HG03066 (cell line): ENCODE measurements around the gene TNS2.
"Not testable (repeated sequence)": the region's sequence is repeated elsewhere in the genome, so short reads cannot be mapped to it uniquely, and the experiment has no call there.

Source experiments
- ATAC-seq: cut with Tn5 transposase; IDR thresholded peaks from one replicate; pipeline ENCODE4 v1.9.1; 2021; ENCODE audit warnings: low read depth; ENCODE audit not compliant: unreplicated experiment

Gene TNS2

DNA sequence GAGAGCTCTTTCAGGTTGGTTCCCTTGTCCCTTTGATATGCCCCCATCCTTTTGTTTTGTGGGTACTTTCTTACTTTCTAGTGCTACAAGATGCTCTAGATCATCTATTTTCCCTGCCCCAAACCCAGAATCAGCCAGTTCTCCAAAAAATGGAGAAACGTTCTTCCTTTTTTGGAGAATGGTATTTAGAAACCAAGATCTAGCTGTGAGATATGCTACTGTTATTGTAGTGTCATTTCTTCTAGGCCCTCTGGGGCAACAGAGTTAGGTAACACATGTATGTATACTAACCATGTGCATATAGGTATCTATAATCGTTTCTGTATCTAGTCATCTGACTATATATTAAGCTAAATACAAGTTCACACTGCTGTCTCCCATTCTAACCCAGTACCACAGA is 40.7 kb downstream of the TNS2 start:
- no peak for ATAC-seq

DNA sequence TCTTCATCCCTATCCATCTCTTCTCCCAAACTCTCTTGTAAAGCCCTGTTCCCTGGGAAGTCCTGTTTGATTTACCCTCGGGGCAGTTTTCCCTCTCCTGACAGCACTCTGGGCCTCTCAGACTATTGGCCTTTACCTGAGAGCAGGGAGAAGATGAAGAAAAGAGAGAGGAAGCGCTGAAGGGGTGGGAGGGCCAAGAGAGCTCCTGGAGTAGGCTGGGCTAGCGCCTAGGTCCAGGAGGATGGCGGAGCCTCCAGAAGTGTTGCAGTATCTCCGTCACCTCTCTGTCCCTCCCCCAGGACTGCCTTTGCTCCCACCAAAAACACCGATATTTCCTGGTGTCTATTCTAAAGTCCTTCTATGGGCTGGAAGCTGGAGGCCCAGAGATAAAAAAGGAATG is 41.9 kb downstream of the TNS2 start:
- no peak for ATAC-seq

DNA sequence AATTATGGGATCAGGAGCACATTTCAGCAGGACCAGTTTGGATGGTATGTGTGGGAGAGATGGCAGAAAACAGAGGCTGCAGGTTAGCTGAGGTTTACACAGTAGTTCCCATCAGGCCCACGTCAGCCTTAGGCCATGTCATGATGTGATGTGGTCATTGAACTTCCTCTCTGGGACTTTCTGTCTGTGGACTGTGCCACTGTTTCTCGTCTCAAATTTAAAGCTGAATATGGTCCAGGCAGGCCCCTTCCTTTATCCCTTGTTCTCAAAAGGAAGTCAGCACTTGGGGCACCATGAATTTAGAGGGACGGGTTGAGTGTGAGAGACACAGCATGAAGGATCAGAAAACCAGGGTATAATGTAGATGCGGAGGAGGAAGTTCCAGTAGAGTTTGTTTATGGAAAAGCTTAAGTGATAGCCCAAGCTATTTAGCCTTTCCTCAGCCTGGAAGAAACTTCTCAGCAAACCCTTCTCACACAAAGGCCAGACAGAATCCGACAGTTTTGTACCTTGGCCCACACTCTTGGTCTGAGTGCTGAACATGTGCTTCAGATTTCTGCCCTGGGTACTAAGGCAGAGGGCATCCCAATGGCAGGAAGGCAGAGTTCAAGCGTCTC is 44.0 kb downstream of the TNS2 start:
- ATAC-seq: no peak

DNA sequence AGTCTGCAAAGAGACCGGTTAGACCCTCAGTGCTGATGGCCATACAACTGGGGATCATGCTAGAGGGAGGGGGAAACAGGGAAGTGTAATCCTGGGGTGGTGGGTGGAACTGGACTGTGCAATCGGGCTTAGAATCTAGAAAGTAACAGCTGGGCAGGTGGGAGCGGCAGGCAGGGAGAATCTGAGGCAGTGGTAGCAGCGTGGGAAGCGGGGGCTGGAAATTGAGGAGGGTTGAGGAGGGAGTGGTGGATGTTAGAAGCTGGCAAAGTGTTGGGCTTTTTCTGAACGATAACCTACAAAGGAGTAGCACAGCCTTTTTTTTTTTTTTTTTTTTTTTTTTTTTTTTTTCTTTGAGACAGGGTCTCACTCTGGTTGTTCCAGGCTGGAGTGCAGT is 44.5 kb downstream of the TNS2 start:
- ATAC-seq: no peak

DNA sequence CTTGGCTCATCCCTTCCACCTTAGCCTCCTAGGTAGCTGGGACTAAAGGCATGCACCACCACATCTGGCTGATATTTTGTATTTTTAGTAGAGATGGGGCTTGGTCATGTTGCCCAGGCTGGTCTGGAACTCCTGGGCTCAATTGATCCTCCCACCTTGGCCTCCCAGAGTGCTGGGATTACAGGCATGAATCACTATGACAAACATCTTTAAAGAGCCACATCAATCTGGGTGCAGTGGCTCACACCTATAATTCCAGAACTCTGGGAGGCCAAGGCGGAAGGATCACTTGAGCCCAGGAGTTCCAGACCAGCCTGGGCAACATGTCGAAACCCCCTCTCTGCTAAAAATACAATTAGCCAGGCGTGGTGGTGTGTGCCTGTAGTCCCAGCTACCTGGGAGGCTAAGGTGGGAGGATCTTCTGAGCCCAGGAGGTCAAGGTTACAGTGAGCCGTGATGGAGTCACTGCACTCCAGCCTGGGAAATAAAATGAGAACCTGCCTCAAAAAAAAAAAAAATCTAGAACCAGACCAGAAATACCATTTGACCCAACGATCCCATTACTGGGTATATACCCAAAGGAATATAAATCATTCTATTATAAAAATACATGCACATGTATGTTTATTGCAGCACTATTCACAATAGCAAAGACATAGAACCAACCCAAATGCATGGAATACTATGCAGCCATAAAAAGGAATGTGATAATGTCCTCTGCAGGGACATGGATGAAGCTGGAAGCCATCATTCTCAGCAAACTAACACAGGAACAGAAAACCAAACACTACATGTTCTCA is 45.1 kb downstream of the TNS2 start:
- ATAC-seq: not testable (repeated sequence)

DNA sequence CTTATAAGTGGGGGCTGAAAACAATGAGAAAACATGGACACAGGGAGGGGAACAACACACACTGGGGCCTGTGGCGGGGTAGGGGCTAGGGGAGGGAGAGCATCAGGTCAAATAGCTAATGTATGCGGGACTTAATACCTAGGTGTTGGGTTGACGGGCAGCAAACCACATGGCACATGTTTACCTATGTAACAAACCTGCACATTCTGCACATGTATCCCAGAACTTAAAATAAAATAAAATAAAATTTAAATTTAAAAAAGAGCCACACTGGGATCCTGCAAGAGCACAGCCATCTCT is 45.7 kb downstream of the TNS2 start:
- not testable (repeated sequence) for ATAC-seq

DNA sequence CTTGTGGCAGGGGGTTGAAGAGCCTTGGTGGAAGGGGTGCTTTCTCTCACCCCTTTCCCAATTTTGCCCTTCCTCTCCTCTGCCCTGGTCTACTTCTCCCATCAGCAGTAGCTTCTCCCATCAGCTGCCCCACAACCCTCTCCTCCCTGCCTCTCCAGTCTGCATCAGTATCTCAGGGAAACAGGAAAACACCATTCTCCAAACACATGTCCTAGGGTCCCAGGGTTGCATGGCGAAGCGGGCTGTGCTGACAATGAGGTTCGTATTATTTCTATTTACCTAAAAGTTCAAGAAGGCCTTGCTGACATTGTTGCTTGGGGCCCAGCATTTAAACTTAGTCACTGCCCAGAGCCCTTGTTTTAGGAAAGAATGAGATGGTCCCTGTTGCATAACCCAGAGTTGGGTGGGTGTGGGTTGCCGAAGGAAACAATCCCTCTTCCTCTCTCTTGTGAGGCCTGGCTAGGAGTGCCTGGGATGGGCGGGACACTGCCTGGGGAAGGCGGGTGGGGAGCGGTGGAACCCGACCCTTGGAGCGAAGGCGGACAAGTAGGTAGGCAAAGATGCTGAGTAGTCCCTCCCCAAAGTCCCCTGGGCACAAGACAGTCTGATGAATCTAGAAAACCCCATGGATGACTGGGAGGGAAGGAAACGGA is 46.4 kb downstream of the TNS2 start:
- no peak for ATAC-seq

DNA sequence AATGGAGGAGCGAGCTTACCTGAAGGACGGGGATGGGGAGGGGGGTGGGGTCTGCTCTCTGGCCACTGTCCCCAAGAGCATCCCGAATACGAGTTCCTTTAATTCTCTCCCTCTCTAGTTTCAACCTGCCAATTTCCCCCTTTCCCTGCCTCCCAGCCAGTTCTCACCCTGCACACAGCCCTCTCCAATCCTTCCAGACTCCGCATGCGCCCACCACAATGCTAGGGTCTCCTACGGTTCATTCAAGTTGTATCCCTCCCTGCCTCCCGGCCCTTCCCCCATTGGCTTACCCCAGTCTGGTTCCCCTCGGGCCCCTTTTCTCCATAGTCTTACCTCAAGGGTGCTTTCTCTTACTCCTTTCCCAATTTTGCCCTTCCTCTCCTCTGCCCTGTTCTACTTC is 46.9 kb downstream of the TNS2 start:
- ATAC-seq: no peak

DNA sequence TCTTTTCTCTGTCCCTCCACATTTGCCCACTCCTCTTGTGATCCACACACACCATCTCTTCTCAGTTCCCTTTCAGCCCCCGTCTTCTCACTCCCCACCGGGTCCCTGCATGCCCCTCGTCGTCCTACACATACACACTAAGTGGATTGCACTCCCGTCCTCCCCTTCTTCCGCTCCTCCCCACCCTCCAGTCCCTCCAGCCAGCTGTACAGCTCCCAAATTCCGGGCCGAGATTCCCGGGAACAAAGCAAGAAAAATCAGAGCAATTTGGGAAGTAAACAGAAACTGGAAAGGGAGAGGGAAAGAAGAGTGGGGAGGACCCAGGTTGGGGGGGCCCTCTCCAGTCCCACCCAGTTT is 47.3 kb downstream of the TNS2 start:
- no peak for ATAC-seq

DNA sequence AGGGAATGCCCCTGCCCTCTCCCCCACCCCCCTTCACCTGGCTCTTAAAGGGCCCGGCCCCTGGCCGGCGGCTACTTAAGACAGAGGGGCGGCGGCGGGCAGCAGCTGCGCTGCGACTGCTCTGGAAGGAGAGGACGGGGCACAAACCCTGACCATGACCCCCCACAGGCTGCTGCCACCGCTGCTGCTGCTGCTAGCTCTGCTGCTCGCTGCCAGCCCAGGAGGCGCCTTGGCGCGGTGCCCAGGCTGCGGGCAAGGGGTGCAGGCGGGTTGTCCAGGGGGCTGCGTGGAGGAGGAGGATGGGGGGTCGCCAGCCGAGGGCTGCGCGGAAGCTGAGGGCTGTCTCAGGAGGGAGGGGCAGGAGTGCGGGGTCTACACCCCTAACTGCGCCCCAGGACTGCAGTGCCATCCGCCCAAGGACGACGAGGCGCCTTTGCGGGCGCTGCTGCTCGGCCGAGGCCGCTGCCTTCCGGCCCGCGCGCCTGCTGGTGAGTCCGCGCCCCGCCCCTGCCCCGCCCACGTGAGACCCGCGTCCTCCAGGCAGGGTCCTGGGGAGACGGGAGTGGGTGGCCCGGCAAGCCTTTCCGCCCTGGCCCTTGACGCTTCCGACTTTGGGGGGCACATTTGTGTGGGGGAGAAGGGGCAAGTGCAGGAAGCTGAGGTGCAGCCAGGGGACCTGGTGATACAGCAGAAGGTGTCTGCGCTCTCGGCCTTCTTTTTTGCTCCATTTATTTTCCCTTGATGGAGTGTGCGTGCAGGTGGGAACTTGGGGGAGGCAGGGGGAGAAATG is 47.9 kb downstream of the TNS2 start, which contains the start of gene IGFBP6:
Gene IGFBP6 (plus strand): TSS at position 104 of the 790 bp plus-strand sequence. CDS start 51 bp downstream, at position 155.
- ATAC-seq: no peak

DNA sequence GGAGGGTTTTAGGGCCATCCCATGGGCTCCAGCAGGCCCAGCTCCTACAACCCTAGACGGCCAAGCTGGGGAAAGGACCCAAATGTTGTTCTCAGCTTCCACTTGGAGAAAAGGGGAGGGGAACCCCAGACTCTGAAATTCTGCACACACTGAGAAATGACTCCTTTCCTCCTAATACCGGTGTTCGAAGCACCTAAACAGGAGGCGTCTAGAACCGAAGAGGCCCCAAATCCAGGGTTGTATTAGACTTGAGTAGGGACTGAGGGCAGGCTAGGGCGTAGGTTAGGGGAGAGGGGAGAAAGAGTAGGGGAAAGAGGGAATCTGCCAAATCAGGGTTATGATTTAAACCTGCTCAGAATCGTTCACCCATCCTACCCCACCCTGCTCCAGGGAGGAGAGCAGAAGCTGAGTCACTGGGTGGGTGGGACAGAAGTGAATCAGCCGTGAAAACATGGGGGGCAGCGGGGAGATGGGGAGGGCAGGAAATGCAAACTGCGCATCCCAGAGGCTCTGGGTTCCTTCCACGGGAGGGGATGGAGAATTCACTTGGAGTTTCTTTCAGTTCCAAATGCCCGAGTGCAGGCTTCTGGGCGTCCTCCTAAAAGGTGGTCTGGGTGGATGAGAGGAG is 48.6 kb downstream of the TNS2 start:
- no peak for ATAC-seq

DNA sequence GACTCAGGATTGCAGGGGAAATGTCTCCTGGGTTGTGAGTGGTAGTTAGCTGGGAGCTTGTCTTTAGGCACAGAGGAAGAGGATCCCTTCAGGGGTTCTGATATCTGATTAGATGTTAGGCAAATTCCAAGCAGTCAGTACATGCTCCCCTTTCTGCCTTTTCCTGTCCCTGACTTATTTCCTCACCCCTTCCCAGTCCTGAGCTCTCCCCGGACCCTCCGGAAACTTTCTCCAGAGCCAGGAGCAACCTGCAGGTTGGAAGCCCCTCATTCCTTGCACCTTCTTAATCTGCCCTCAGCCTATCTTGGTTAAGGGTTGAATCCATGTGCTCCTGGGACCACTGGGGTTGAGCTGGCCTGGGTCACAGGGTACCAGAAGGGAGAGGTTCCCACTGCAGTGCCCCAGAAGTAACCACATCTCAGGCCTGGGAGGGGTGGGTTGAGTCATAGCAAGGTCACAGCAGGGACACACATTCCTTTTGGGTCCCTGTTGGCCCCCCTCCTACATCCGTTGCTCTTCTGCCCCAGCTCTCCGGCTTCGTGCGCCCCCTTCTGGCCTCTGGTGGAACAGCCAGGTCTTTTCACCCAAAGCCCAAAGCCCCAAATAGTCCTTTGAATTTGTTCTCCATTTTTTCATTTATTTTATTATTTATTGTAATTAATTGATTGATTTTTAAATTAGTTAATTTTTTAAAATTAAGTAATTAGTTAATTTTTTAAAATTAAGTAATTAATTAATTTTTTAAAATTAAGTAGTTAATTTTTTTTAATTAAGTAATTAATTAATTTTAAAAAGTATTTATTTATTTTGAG is 49.4 kb downstream of the TNS2 start:
- ATAC-seq: no peak

DNA sequence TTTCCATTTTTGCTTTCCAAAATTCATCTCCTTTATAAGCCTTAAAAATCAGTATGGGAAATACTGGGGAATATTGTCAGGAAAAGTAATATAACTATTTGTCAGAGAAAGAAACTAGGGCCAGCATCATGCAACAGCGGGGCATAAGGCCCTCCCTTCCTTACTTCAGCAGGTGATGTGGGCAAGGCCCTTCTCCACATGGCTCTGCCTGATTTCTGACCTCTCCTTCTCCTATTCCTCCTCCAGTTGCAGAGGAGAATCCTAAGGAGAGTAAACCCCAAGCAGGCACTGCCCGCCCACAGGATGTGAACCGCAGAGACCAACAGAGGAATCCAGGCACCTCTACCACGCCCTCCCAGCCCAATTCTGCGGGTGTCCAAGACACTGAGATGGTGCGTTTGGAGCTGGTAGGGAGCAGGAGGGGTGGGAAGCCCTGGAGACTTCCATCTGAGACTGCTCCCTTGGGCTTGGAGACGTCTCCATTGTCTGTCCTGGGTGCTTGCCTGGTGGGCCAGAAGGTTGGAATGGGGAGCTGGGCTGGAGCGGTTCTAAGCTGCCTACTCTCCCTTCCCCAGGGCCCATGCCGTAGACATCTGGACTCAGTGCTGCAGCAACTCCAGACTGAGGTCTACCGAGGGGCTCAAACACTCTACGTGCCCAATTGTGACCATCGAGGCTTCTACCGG is 50.7 kb downstream of the TNS2 start:
- no peak for ATAC-seq

DNA sequence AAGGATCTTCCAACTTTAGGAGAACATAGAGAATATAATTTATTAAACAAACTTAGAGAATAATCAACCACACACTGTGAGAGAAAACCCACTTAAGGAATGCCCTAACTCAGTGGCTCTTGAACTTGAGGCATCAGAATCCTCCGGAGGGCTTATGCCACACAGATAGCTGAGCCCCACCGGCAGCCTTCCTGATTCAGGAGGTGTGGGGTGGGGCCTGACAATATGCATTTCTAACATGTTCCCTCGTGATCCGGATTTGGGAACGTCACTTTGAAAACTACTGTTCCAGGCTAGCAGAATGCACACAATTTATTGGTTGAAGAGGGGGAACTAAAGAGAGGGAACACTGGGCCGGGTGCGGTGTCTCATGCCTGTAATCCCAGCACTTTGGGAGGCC is 51.4 kb downstream of the TNS2 start:
- no peak for ATAC-seq

DNA sequence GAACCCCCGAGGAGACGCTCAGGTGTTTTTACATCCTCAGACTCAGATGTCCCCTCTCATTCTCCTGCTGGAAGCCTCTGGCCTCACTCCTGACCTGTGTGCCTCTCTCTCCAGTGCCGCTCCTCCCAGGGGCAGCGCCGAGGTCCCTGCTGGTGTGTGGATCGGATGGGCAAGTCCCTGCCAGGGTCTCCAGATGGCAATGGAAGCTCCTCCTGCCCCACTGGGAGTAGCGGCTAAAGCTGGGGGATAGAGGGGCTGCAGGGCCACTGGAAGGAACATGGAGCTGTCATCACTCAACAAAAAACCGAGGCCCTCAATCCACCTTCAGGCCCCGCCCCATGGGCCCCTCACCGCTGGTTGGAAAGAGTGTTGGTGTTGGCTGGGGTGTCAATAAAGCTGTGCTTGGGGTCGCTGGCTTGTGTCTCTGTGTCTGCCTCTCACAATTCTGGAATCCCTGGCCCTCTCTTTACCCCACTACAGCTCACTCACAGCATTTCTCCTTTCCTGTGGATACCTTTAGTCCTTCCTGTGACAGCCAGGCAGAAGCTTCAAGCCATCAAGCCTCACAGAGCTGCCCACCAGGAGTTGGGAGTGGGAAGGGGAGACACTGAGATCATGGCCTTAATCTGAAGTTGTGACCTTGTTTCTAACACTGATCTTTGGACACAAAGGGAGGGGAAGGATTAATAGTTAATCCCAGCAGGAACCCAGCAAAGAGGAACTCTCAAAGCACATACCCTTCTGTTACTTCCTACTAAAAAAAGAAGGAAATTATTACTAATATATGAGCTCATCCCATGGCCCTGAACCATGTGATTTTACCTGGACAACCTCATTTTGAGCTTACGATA is 52.3 kb downstream of the TNS2 start:
- ATAC-seq: no peak

DNA sequence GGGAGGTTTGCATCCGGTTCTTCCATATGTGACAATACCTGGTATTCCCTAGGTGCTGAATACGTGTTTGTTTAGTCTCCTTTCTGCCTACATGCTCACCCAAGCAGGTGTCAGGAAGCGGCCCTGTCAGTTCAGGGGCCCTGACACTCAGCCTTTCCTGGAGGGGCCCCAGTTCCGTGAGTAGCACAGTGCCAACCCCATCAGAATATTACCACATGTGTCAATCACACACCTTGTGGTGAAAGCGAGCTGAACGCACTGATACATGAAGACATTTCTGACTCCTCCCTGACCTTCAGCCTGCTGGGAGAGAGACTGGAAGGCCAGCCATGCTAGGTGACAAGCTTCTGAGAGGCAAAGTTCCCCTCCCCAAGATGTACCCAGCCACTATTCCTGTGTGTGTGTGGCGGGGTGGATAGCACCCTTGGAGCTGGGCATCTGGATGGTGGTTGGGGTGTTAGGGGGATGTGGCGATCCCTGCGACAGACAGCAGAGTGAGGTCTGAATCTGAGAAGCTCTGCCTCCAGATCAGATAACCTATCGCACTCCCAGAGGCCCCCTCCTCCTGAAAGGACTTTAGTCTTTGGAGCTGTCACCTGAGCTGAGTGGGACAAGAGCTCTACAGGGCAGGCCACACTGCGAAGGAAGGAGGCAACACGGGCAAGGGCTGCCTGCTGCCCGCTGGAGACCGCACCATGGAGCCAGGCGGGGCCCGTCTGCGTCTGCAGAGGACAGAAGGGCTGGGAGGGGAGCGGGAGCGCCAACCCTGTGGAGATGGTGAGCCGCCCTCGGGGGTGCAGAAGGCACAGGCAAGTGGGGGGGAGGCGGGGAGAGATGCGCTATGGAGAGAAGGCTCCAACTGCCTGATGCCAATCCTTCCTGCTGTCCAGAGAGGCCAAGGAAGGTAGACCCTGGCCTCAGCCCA is 53.3 kb downstream of the TNS2 start, which contains the start of gene SOAT2:
Gene SOAT2 (plus strand): TSS at position 604 of the 925 bp plus-strand sequence. CDS start 92 bp downstream, at position 696.
- ATAC-seq: peak; percentile 53

DNA sequence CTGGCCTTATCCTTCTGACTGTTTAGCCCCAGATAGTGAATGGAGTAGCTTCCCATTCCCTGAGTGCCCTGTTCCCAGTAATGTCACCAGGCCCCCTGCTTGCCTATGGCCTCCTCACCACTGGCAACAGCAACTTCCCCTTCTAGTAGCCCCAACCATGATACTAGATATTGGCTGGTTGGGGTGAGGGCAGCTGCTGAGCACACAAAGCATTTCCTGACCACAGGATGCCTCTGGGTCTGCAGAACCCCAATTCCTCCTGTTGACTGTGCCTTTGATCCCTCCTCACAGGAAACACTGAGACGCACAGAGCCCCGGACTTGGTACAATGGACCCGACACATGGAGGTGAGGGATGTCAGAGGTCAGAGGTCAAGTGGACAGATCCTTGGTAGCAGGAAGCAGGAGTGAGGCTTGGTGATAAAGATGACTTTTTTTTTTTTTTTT is 54.0 kb downstream of the TNS2 start:
- no peak for ATAC-seq
